GM12878 (cell line): ENCODE results near the gene RECQL5. TPM values are rescaled to one million over a fixed set of nuclear protein-coding genes. Genes with fewer than 3 reads are reported as not detected.

Experiments used
- ASH2L ChIP-seq: fragments of 300-600, 200-600 bp; sonication (generic); IDR thresholded peaks from 2 replicates; pipeline ENCODE4 v1.6.1; 2017; ENCODE audit warnings: low read depth, mild to moderate bottlenecking, borderline replicate concordance
- CHD1 ChIP-seq: IDR thresholded peaks from 2 replicates; pipeline ENCODE4 v1.6.1; 2012; ENCODE audit warnings: low read depth, low read length, improper control_type of control experiment
- EGR1 ChIP-seq, 2 experiments: IDR thresholded peaks; 1 replicate in 1 of 2; 2 replicates in 1 of 2; pipeline ENCODE4 v1.6.1; 2011 to 2012; ENCODE audit warnings: low read depth in 2 of 2, low read length in 2 of 2, borderline replicate concordance in 1 of 2, mild to moderate bottlenecking in 1 of 2, moderate library complexity in 1 of 2
- FOS ChIP-seq: IDR thresholded peaks from 3 replicates; pipeline ENCODE4 v1.6.1; 2011; ENCODE audit warnings: borderline replicate concordance; ENCODE audit not compliant: insufficient read length; ENCODE audit errors: extremely low read depth
- FOXM1 ChIP-seq: IDR thresholded peaks from 2 replicates; pipeline ENCODE4 v1.6.1; 2012; ENCODE audit warnings: low read depth, mild to moderate bottlenecking, inconsistent platforms, low read length, moderate library complexity
- MXI1 ChIP-seq: fragments of 150-350 bp; IDR thresholded peaks from 2 replicates; pipeline ENCODE4 v1.6.1; 2011; ENCODE audit warnings: low read depth, mild to moderate bottlenecking, inconsistent platforms, low read length, improper control_type of control experiment
- MYB ChIP-seq: fragments of 150-350 bp; IDR thresholded peaks from 2 replicates; pipeline ENCODE4 v1.6.1; 2014; ENCODE audit warnings: mild to moderate bottlenecking, low read depth, low read length, borderline replicate concordance
- RAD21 ChIP-seq: IDR thresholded peaks from 2 replicates; pipeline ENCODE4 v1.6.1; 2011; ENCODE audit warnings: mild to moderate bottlenecking, low read depth, low read length, moderate library complexity; ENCODE audit not compliant: insufficient read depth
- RB1 ChIP-seq: fragments of 450-650 bp; formaldehyde crosslinking; IDR thresholded peaks from 2 replicates; pipeline ENCODE4 v1.6.1; 2017; ENCODE audit warnings: mild to moderate bottlenecking, borderline replicate concordance
- RELA ChIP-seq: fragments of 450-650 bp; IDR thresholded peaks from 2 replicates; pipeline ENCODE4 v1.8.0; 2014; ENCODE audit warnings: borderline replicate concordance; ENCODE audit not compliant: partially characterized antibody
- SIN3A ChIP-seq: IDR thresholded peaks from 2 replicates; pipeline ENCODE4 v1.6.1; 2012; ENCODE audit warnings: low read depth, low read length, improper control_type of control experiment
- STAT3 ChIP-seq: IDR thresholded peaks from 2 replicates; pipeline ENCODE4 v1.6.1; 2011; ENCODE audit warnings: low read depth, low read length, improper control_type of control experiment
- TCF3 ChIP-seq: IDR thresholded peaks from 2 replicates; pipeline ENCODE4 v1.6.1; 2012; ENCODE audit warnings: low read depth, mild to moderate bottlenecking, low read length, borderline replicate concordance; ENCODE audit not compliant: insufficient read depth
- ZNF207 ChIP-seq: fragments of 450-650 bp; IDR thresholded peaks from 2 replicates; pipeline ENCODE4 v1.6.1; 2014; ENCODE audit warnings: antibody characterized with exemption, mild to moderate bottlenecking, borderline replicate concordance
- polyA plus RNA-seq, 11 experiments: library from polyadenylated mRNA; depleted of rRNA in 4 of 11; unstranded in 6 of 11; stranded (reverse) in 5 of 11; fragments of >200 nt; fragmentation: Nextera tagmentation in 4 of 11; fragmentation: Illumina TruSeq in 1 of 11; extraction: Ambion mirVana in 4 of 11; extraction: Trizol in 1 of 11; gene quantifications; 1 replicate in 1 of 11; 2 replicates in 10 of 11; pipeline versions ENCODE4 v1.2.1 to v1.2.3, GENCODE V29; 2011 to 2016; ENCODE audit warnings: inconsistent platforms in 2 of 11, missing spikeins in 2 of 11, low read depth in 1 of 11
- total RNA-seq, 4 experiments: library from RNA; depleted of rRNA in 3 of 4; stranded (reverse); fragments of >200 nt in 3 of 4; fragmentation: Illumina TruSeq in 1 of 4; extraction: Trizol in 1 of 4; gene quantifications; 2 replicates each; pipeline versions ENCODE4 v1.2.1 to v1.2.3, GENCODE V29; 2013 to 2021
- TF ChIP-seq, protein P1 (sequence below): IDR thresholded peaks from 2 replicates; pipeline ENCODE4 v1.6.1; 2011; ENCODE audit warnings: mild to moderate bottlenecking, low read depth, low read length, moderate library complexity; ENCODE audit not compliant: insufficient replicate concordance
- TF ChIP-seq, protein P2 (sequence below): fragments of 450-650 bp; IDR thresholded peaks from 2 replicates; pipeline ENCODE4 v1.6.1; 2017; ENCODE audit warnings: mild to moderate bottlenecking, low read depth, inconsistent platforms; ENCODE audit not compliant: poor library complexity, severe bottlenecking
- TF ChIP-seq, protein P3 (sequence below): fragments of 450-650 bp; formaldehyde crosslinking; IDR thresholded peaks from 2 replicates; pipeline ENCODE4 v1.4.0; 2020; ENCODE audit warnings: mild to moderate bottlenecking, moderate library complexity

RECQL5 gene
- total and polyA plus RNA-seq, 10 of the 15 experiments (the other 5 are each of a cell fraction or from before 2014, with no cell fraction given): 3.6 to 30.6 (median 20.1) TPM

DNA sequence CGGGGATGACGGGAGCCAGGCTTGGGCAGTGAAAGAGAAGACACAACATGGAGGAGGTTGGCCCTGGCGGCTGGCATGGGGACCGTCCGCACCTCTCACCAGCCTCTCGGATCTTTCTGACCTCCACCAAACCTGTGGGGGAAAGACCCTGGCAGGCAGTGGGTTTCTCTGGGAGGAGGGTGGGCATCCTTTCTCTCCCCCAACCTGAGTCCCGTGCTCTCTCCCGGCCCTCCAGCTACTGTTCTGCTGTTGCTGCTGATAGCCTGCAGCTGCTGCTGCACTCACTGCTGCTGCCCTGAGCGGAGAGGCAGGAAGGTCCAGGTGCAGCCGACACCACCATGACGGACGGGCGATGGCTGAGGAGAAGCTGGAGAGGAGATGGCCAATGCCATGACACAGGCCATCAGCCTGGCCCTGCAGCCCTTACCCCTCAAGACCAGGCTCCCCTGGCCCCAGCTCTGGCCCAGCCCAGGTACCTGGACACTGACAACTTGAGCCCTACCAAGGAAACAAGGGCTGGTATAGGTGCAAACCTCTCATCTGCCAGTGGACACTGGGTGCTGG lies 26.3 kb downstream of the RECQL5 start (continued):
- TF ChIP-seq MYB (no peak), SIN3A (no peak), RB1 (no peak), STAT3 (no peak), RELA (no peak), EGR1 (IDR thresholded peaks at IDR 0.05; ENCODE audit: borderline replicate concordance in 1 of 2, low read depth in 2 of 2, low read length in 2 of 2) (no peak), CHD1 (no peak), MXI1 (no peak), FOXM1 (no peak), ASH2L (no peak), RAD21 (no peak), ZNF207 (no peak), FOS (no peak), TCF3 (no peak)
- TF ChIP-seq, protein P1, sequence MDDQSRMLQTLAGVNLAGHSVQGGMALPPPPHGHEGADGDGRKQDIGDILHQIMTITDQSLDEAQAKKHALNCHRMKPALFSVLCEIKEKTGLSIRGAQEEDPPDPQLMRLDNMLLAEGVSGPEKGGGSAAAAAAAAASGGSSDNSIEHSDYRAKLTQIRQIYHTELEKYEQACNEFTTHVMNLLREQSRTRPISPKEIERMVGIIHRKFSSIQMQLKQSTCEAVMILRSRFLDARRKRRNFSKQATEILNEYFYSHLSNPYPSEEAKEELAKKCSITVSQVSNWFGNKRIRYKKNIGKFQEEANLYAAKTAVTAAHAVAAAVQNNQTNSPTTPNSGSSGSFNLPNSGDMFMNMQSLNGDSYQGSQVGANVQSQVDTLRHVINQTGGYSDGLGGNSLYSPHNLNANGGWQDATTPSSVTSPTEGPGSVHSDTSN: no peak
- TF ChIP-seq, protein P2, sequence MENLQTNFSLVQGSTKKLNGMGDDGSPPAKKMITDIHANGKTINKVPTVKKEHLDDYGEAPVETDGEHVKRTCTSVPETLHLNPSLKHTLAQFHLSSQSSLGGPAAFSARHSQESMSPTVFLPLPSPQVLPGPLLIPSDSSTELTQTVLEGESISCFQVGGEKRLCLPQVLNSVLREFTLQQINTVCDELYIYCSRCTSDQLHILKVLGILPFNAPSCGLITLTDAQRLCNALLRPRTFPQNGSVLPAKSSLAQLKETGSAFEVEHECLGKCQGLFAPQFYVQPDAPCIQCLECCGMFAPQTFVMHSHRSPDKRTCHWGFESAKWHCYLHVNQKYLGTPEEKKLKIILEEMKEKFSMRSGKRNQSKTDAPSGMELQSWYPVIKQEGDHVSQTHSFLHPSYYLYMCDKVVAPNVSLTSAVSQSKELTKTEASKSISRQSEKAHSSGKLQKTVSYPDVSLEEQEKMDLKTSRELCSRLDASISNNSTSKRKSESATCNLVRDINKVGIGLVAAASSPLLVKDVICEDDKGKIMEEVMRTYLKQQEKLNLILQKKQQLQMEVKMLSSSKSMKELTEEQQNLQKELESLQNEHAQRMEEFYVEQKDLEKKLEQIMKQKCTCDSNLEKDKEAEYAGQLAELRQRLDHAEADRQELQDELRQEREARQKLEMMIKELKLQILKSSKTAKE: no peak
- TF ChIP-seq, protein P3, sequence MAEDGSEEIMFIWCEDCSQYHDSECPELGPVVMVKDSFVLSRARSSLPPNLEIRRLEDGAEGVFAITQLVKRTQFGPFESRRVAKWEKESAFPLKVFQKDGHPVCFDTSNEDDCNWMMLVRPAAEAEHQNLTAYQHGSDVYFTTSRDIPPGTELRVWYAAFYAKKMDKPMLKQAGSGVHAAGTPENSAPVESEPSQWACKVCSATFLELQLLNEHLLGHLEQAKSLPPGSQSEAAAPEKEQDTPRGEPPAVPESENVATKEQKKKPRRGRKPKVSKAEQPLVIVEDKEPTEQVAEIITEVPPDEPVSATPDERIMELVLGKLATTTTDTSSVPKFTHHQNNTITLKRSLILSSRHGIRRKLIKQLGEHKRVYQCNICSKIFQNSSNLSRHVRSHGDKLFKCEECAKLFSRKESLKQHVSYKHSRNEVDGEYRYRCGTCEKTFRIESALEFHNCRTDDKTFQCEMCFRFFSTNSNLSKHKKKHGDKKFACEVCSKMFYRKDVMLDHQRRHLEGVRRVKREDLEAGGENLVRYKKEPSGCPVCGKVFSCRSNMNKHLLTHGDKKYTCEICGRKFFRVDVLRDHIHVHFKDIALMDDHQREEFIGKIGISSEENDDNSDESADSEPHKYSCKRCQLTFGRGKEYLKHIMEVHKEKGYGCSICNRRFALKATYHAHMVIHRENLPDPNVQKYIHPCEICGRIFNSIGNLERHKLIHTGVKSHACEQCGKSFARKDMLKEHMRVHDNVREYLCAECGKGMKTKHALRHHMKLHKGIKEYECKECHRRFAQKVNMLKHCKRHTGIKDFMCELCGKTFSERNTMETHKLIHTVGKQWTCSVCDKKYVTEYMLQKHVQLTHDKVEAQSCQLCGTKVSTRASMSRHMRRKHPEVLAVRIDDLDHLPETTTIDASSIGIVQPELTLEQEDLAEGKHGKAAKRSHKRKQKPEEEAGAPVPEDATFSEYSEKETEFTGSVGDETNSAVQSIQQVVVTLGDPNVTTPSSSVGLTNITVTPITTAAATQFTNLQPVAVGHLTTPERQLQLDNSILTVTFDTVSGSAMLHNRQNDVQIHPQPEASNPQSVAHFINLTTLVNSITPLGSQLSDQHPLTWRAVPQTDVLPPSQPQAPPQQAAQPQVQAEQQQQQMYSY: no peak
